Esophagus squamous epithelium (tissue), 5 donors: ENCODE measurements around the gene CNGA2. TPM values are rescaled to one million over a fixed set of nuclear protein-coding genes. Genes with fewer than 3 reads are reported as not detected.

Source experiments
- DNase-seq: peaks from one replicate; lab custom pipeline; 2025; lab: John Stamatoyannopoulos, UW
- H3K27ac ChIP-seq, 4 donors: fragments of 200-600 bp; sonication (generic); one replicate each; pipeline ENCODE4 v1.5.1; 2016 to 2019; ENCODE audit warnings: mild to moderate bottlenecking in 1 of 4
- H3K27me3 ChIP-seq, 4 donors: fragments of 200-600 bp; sonication (generic); 1 replicate in 3 of 4; 2 replicates in 1 of 4; pipeline versions ENCODE4 v1.5.1 to v1.6.0; 2017 to 2021; ENCODE audit warnings: antibody characterized with exemption in 1 of 4
- H3K36me3 ChIP-seq, 3 donors: fragments of 200-600 bp; sonication (generic); one replicate each; pipeline ENCODE4 v1.5.1; 2016 to 2019
- H3K4me1 ChIP-seq, 3 donors: fragments of 200-600 bp; sonication (generic); one replicate each; pipeline ENCODE4 v1.5.1; 2017 to 2019
- H3K4me3 ChIP-seq, 4 donors: fragments of 200-600 bp; sonication (generic); 1 replicate in 3 of 4; 2 replicates in 1 of 4; pipeline ENCODE4 v1.5.1; 2016 to 2019; ENCODE audit warnings: mild to moderate bottlenecking in 2 of 4, moderate library complexity in 1 of 4
- H3K9me3 ChIP-seq, 3 donors: fragments of 200-600 bp; sonication (generic); one replicate each; pipeline ENCODE4 v1.5.1; 2016 to 2019
- CTCF ChIP-seq, 6 experiments: fragments of 450-650 bp in 4 of 6; fragments of 200-600 bp in 2 of 6; sonication (generic) in 2 of 6; IDR thresholded peaks; one replicate each; pipeline ENCODE4 v1.5.1; 2016 to 2019; ENCODE audit warnings: antibody characterized with exemption in 6 of 6, mild to moderate bottlenecking in 4 of 6, moderate library complexity in 4 of 6
- POLR2A ChIP-seq, 4 donors: fragments of 450-650 bp; IDR thresholded peaks; one replicate each; pipeline ENCODE4 v1.6.1; 2017; ENCODE audit warnings: antibody characterized with exemption in 4 of 4, mild to moderate bottlenecking in 4 of 4, moderate library complexity in 3 of 4
- WGBS, 2 donors: methylation state at CpG; one replicate each; pipeline ENCODE4 v1.1.5; 2018; 5-methylcytosine and 5-hydroxymethylcytosine counted together
- intact Hi-C: fragments of 100-400 bp; cut with DNase I; formaldehyde crosslinking; loops from one replicate; pipeline ENCODE4 v1.15.0; 2022
- total RNA-seq, 4 donors: library from RNA; depleted of rRNA; stranded (reverse); fragments of >200 nt; gene quantifications; one replicate each; pipeline ENCODE4 v1.1.0, GENCODE V29; 2016
- donor health status: DM: yes; HTN: yes; CAD: no.

The CNGA2 gene
- total RNA-seq, 4 donors from 2014 or later = not detected

GRCh38 chrX:151715752-151716151, 18.8 kb upstream of the CNGA2 start, which contains the start of gene FATE1:
TSS of gene FATE1 (plus strand) at chrX:151716035. CDS start at chrX:151716120, 85 bp downstream.
- Histone ChIP-seq H3K36me3 (no peaks in the 10 kb centered on the region), H3K27me3 (no peaks in the 10 kb centered on the region), H3K4me3 (no peak within 1 kb of the TSS), H3K27ac (no peak within 1 kb of the TSS), H3K4me1 (no peaks in the 10 kb centered on the region), H3K9me3 (no peaks in the 10 kb centered on the region)
- intact Hi-C loops = no loop called here
- 40% methylated on average over 1 of the region's 3 CpGs; no CpG with 5 or more reads in 1 of the 2 donors for WGBS, 2 donors
- TF ChIP-seq POLR2A (IDR thresholded peaks at IDR 0.05) = no peak
- DNase-seq = no peak

GRCh38 chrX:151722241-151722846, 12.2 kb upstream of the CNGA2 start:
- intact Hi-C loops = no loop called here
- Histone ChIP-seq H3K4me3 (no peak overlapping the region), H3K9me3 (no peaks in the 10 kb centered on the region), H3K4me1 (peaks cover 0 to 5% (median 0%) of the 10 kb centered on the region in 3 donors), H3K36me3 (no peaks in the 10 kb centered on the region), H3K27me3 (no peaks in the 10 kb centered on the region), H3K27ac (no peak overlapping the region)
- DNase-seq = no peak
- no peak for TF ChIP-seq POLR2A (IDR thresholded peaks at IDR 0.05)
- TF ChIP-seq CTCF (IDR thresholded peaks at IDR 0.05) = peak in 1 of 6 experiments; percentile 10
- WGBS, 2 donors = 71 to 96% methylated on average over 13 to 18 of the region's 24 CpGs

GRCh38 chrX:151723156-151723760, 11.3 kb upstream of the CNGA2 start:
- TF ChIP-seq POLR2A (IDR thresholded peaks at IDR 0.05) = no peak
- TF ChIP-seq CTCF (IDR thresholded peaks at IDR 0.05) = no peak
- no peak overlapping the region for H3K4me3 ChIP-seq
- no peaks in the 10 kb centered on the region for H3K36me3 ChIP-seq
- WGBS, 2 donors = 78% methylated on average over 4 of the region's 7 CpGs; no CpG with 5 or more reads in 1 of the 2 donors
- no peaks in the 10 kb centered on the region for H3K9me3 ChIP-seq
- no peak for DNase-seq
- H3K4me1 ChIP-seq = peaks cover 0 to 5% (median 0%) of the 10 kb centered on the region in 3 donors
- no peaks in the 10 kb centered on the region for H3K27me3 ChIP-seq
- no peak overlapping the region for H3K27ac ChIP-seq
- intact Hi-C loops = no loop called here

GRCh38 chrX:151724563-151725337, 9.8 kb upstream of the CNGA2 start:
- Histone ChIP-seq H3K4me3 (no peak overlapping the region), H3K27me3 (no peaks in the 10 kb centered on the region), H3K27ac (no peak overlapping the region), H3K36me3 (no peaks in the 10 kb centered on the region), H3K4me1 (peaks cover 0 to 5% (median 0%) of the 10 kb centered on the region in 3 donors), H3K9me3 (no peaks in the 10 kb centered on the region)
- intact Hi-C loops = no loop called here
- DNase-seq = no peak
- 0 to 36% methylated on average over 1 to 7 of the region's 7 CpGs for WGBS, 2 donors
- no peak for TF ChIP-seq CTCF (IDR thresholded peaks at IDR 0.05)
- TF ChIP-seq POLR2A (IDR thresholded peaks at IDR 0.05) = no peak

- DNase-seq = no peak
- H3K4me1 ChIP-seq = peaks cover 0 to 5% (median 0%) of the 10 kb centered on the region in 3 donors
- H3K9me3 ChIP-seq = no peaks in the 10 kb centered on the region
- TF ChIP-seq POLR2A (IDR thresholded peaks at IDR 0.05) = no peak
- no peak for TF ChIP-seq CTCF (IDR thresholded peaks at IDR 0.05)
- no peaks in the 10 kb centered on the region for H3K36me3 ChIP-seq
- 60% methylated on average over 1 of the region's 1 CpG; no CpG with 5 or more reads in 1 of the 2 donors for WGBS, 2 donors
- no peak overlapping the region for H3K27ac ChIP-seq
- no peak overlapping the region for H3K4me3 ChIP-seq
- H3K27me3 ChIP-seq = no peaks in the 10 kb centered on the region
- intact Hi-C loops = no loop called here
These were observed 9.3 kb upstream of the CNGA2 start for GRCh38 chrX:151725338-151725614.
